Loucy (cell line): Measurements from ENCODE around the gene CACNA1D.

Source experiments
- H2AFZ ChIP-seq: fragments of 200-600 bp; sonication (generic); 2 replicates; pipeline ENCODE4 v1.6.0; 2016; ENCODE audit warnings: antibody characterized with exemption, mild to moderate bottlenecking, low read length, moderate library complexity
- H3F3A ChIP-seq: fragments of 200-600 bp; 2 replicates; pipeline ENCODE4 v1.6.0; 2016; ENCODE audit warnings: antibody characterized with exemption, low read depth, mild to moderate bottlenecking
- H3K27me3 ChIP-seq: fragments of 200-600 bp; sonication (generic); 2 replicates; pipeline ENCODE4 v1.6.1; 2014; ENCODE audit warnings: low read length, mild to moderate bottlenecking; ENCODE audit not compliant: insufficient read depth, poor library complexity, severe bottlenecking
- H3K36me3 ChIP-seq: fragments of 200-600 bp; sonication (generic); 2 replicates; pipeline ENCODE4 v1.6.1; 2016; ENCODE audit warnings: low read length; ENCODE audit not compliant: insufficient read depth
- H3K4me1 ChIP-seq: fragments of 200-600 bp; sonication (generic); 2 replicates; pipeline ENCODE4 v1.5.1; 2014; ENCODE audit warnings: low read length, mild to moderate bottlenecking; ENCODE audit not compliant: insufficient read depth, poor library complexity, severe bottlenecking
- H3K4me2 ChIP-seq: fragments of 200-600 bp; sonication (generic); 2 replicates; pipeline ENCODE4 v1.6.0; 2014; ENCODE audit warnings: antibody characterized with exemption, low read length, low read depth, mild to moderate bottlenecking; ENCODE audit not compliant: poor library complexity, severe bottlenecking
- H3K4me3 ChIP-seq: fragments of 200-600 bp; sonication (generic); 2 replicates; pipeline ENCODE4 v1.5.1; 2014; ENCODE audit warnings: low read length, mild to moderate bottlenecking, mixed read lengths; ENCODE audit not compliant: poor library complexity, severe bottlenecking
- H3K79me2 ChIP-seq: fragments of 200-600 bp; sonication (generic); 2 replicates; pipeline ENCODE4 v1.6.1; 2014; ENCODE audit warnings: low read length; ENCODE audit not compliant: insufficient read depth
- H3K9ac ChIP-seq: fragments of 200-600 bp; sonication (generic); 2 replicates; pipeline ENCODE4 v1.6.0; 2014; ENCODE audit warnings: mild to moderate bottlenecking, low read depth, low read length, moderate library complexity; ENCODE audit not compliant: poor library complexity, severe bottlenecking
- H3K9me2 ChIP-seq: fragments of 200-600 bp; sonication (generic); replicated peaks from 2 replicates; pipeline ENCODE4 v1.6.1; 2016; ENCODE audit warnings: low read depth, low read length, mixed read lengths
- H3K9me3 ChIP-seq: fragments of 200-600 bp; sonication (generic); 2 replicates; pipeline ENCODE4 v1.6.1; 2014; ENCODE audit warnings: mild to moderate bottlenecking, antibody characterized with exemption, low read length, low read depth; ENCODE audit not compliant: insufficient read depth
- H4K20me1 ChIP-seq: fragments of 200-600 bp; sonication (generic); 2 replicates; pipeline ENCODE4 v1.6.0; 2014; ENCODE audit warnings: antibody characterized with exemption, low read length, mild to moderate bottlenecking; ENCODE audit not compliant: insufficient read depth, poor library complexity, severe bottlenecking
- CTCF ChIP-seq: fragments of 200-600 bp; sonication (generic); conservative IDR thresholded peaks from 2 replicates; pipeline ENCODE4 v1.5.1; 2014; ENCODE audit warnings: mild to moderate bottlenecking, antibody characterized with exemption, low read length
- EZH2phosphoT487 ChIP-seq: fragments of 200-600 bp; IDR thresholded peaks from 2 replicates; pipeline ENCODE4 v1.6.1; 2018; ENCODE audit warnings: antibody characterized with exemption, mild to moderate bottlenecking, moderate library complexity, borderline replicate concordance

CACNA1D gene

GRCh38 chr3:53812434-53812833 lies 318.0 kb downstream of the CACNA1D start:
- H3K9ac ChIP-seq, result no peak overlapping the region
- no peak for TF ChIP-seq EZH2phosphoT487
- no peak for TF ChIP-seq CTCF
- no peaks in the 10 kb centered on the region for H3F3A ChIP-seq
- no peaks in the 10 kb centered on the region for H3K9me3 ChIP-seq
- no peaks in the 10 kb centered on the region for H3K9me2 ChIP-seq
- H3K36me3 ChIP-seq, result no peaks in the 10 kb centered on the region
- H3K4me2 ChIP-seq, result no peak overlapping the region
- H2AFZ ChIP-seq, result no peak overlapping the region
- H4K20me1 ChIP-seq, result no peaks in the 10 kb centered on the region
- H3K4me1 ChIP-seq, result no peaks in the 10 kb centered on the region
- no peaks in the 10 kb centered on the region for H3K27me3 ChIP-seq
- H3K79me2 ChIP-seq, result no peaks in the 10 kb centered on the region
- no peak overlapping the region for H3K4me3 ChIP-seq

DNA sequence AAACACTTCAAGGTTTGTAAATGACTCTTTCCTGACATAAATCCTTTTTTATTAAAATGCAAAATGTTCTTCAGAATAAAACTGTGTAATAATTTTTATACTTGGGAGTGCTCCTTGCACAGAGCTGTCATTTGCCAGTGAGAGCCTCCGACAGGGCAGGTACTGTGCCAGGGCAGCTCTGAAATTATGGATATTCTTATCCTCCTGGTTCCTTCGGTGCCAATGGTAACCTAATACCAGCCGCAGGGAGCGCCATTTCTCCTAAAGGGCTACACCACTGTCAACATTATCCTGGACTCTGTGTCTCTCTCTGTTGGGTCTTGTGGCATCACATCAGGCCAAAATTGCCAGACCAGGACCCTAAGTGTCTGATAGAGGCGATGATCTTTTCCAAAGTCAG lies 318.8 kb downstream of the CACNA1D start:
- H3K4me3 ChIP-seq, result no peak overlapping the region
- TF ChIP-seq EZH2phosphoT487 (no peak), CTCF (no peak)
- H3K36me3 ChIP-seq, result no peaks in the 10 kb centered on the region
- H3K9me2 ChIP-seq, result no peaks in the 10 kb centered on the region
- no peaks in the 10 kb centered on the region for H4K20me1 ChIP-seq
- no peaks in the 10 kb centered on the region for H3K79me2 ChIP-seq
- H3K4me2 ChIP-seq, result no peak overlapping the region
- H3K9ac ChIP-seq, result no peak overlapping the region
- no peak overlapping the region for H2AFZ ChIP-seq
- no peaks in the 10 kb centered on the region for H3K4me1 ChIP-seq
- no peaks in the 10 kb centered on the region for H3K27me3 ChIP-seq
- no peaks in the 10 kb centered on the region for H3K9me3 ChIP-seq
- no peaks in the 10 kb centered on the region for H3F3A ChIP-seq

DNA sequence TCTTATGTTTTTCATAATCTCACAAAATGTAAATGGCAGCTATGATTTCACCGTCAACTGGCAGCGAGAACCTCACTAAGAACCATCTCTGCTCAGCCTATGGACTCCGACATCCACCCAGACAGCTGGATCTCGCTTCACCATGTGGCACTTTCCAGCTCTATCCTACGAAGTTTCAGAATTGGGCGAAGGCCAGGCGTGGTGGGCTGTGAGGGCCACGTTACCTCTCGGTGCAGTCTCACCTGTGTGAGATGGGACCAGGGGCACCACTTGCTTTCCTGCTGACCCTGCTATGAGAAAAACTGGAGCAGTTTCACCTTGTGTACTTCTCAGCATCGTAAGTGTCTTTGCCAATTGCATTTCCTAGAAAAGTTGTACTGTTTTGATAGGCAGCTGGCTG lies 319.5 kb downstream of the CACNA1D start:
- Histone ChIP-seq H3K9me2 (no peaks in the 10 kb centered on the region), H2AFZ (no peak overlapping the region), H3K4me2 (no peak overlapping the region), H3K4me3 (no peak overlapping the region), H3K79me2 (no peaks in the 10 kb centered on the region), H3K9ac (no peak overlapping the region), H3K4me1 (no peaks in the 10 kb centered on the region), H3K27me3 (no peaks in the 10 kb centered on the region), H4K20me1 (no peaks in the 10 kb centered on the region), H3K36me3 (no peaks in the 10 kb centered on the region), H3K9me3 (no peaks in the 10 kb centered on the region), H3F3A (no peaks in the 10 kb centered on the region)
- TF ChIP-seq CTCF, result no peak
- no peak for TF ChIP-seq EZH2phosphoT487
